NCI-H146 treated with DMSO at 0.1 percent for 48 hours (cell line): ENCODE measurements around the gene USP47.
A peak's percentile ranks its signal among the peaks of the same experiment; 100 is the strongest.

ENCODE experiments used
- DNase-seq: peaks from one replicate; lab custom pipeline; 2025; ENCODE audit not compliant: unreplicated experiment; lab: John Stamatoyannopoulos, UW

Gene USP47

GRCh38 chr11:11964774-11965150, 123.0 kb downstream of the USP47 start:
- DNase-seq: no peak

GRCh38 chr11:11965192-11965591, 123.4 kb downstream of the USP47 start:
- DNase-seq: no peak

- no peak for DNase-seq
These were observed 124.0 kb downstream of the USP47 start for GRCh38 chr11:11965656-11966353.

- no peak for DNase-seq
These were observed 124.6 kb downstream of the USP47 start for GRCh38 chr11:11966354-11966741.

GRCh38 chr11:11966826-11967668, 125.3 kb downstream of the USP47 start:
- DNase-seq: peak; percentile 32

- no peak for DNase-seq
These were observed 126.1 kb downstream of the USP47 start for GRCh38 chr11:11967669-11968510.

- DNase-seq: no peak
These were observed 126.9 kb downstream of the USP47 start for GRCh38 chr11:11968511-11969280.

- DNase-seq: no peak
These were observed 127.8 kb downstream of the USP47 start for GRCh38 chr11:11969380-11970215.

- DNase-seq: no peak
These were observed 128.8 kb downstream of the USP47 start for GRCh38 chr11:11970556-11970955.

GRCh38 chr11:11971906-11972547, 130.3 kb downstream of the USP47 start:
- DNase-seq: no peak

- DNase-seq: no peak
These were observed 131.1 kb downstream of the USP47 start for GRCh38 chr11:11972730-11973341.

GRCh38 chr11:11973361-11973800, 131.6 kb downstream of the USP47 start:
- DNase-seq: no peak

GRCh38 chr11:11973866-11974265, 132.1 kb downstream of the USP47 start:
- DNase-seq: no peak

- DNase-seq: no peak
These were observed 133.7 kb downstream of the USP47 start for GRCh38 chr11:11975201-11976092.

- no peak for DNase-seq
These were observed 134.8 kb downstream of the USP47 start for GRCh38 chr11:11976481-11977127.

- DNase-seq: no peak
These were observed 135.6 kb downstream of the USP47 start for GRCh38 chr11:11977206-11977938.
